NCI-H524 (cell line): ENCODE data around the gene PSG1.
"Not testable (repeated sequence)": the region's sequence is repeated elsewhere in the genome, so short reads cannot be mapped to it uniquely, and the experiment has no call there.

ENCODE experiments used
- DNase-seq, 2 experiments: peaks; one replicate each; lab custom pipeline; 2025; lab: John Stamatoyannopoulos, UW

Gene PSG1

GRCh38 chr19:42879613-42880012 lies at the start of gene PSG1:
PSG1 (minus strand) TSS chr19:42879713; CDS start chr19:42879581, 132 bp downstream.
- no peak for DNase-seq

GRCh38 chr19:42928896-42929295 lies 49.4 kb upstream of the PSG1 start:
- no peak for DNase-seq

- no peak for DNase-seq
Measured at GRCh38 chr19:42926781-42927180, 47.3 kb upstream of the PSG1 start.

- DNase-seq, result not testable (repeated sequence)
Measured at GRCh38 chr19:42923106-42923505, 43.6 kb upstream of the PSG1 start.

- DNase-seq, result not testable (repeated sequence)
Measured at GRCh38 chr19:42920971-42921370, 41.5 kb upstream of the PSG1 start.

- DNase-seq, result no peak
Measured at GRCh38 chr19:42919757-42920079, 40.2 kb upstream of the PSG1 start.

- DNase-seq, result not testable (repeated sequence)
Measured at GRCh38 chr19:42919070-42919756, 39.7 kb upstream of the PSG1 start.

GRCh38 chr19:42918377-42919069 lies 39.0 kb upstream of the PSG1 start:
- DNase-seq, result not testable (repeated sequence)

GRCh38 chr19:42917634-42918033 lies 38.1 kb upstream of the PSG1 start, which contains the start of gene PSG6:
PSG6 (minus strand) TSS chr19:42917894; CDS start chr19:42917792, 102 bp downstream.
- DNase-seq, result not testable (repeated sequence)

- DNase-seq, result not testable (repeated sequence)
Measured at GRCh38 chr19:42916931-42917330, 37.4 kb upstream of the PSG1 start.

- not testable (repeated sequence) for DNase-seq
Measured at GRCh38 chr19:42913516-42913915, 34.0 kb upstream of the PSG1 start.

GRCh38 chr19:42912941-42913340 lies 33.4 kb upstream of the PSG1 start:
- DNase-seq, result not testable (repeated sequence)

- DNase-seq, result not testable (repeated sequence)
Measured at GRCh38 chr19:42911731-42912130, 32.2 kb upstream of the PSG1 start.

- not testable (repeated sequence) for DNase-seq
Measured at GRCh38 chr19:42906162-42906561, 26.6 kb upstream of the PSG1 start.

GRCh38 chr19:42900561-42900960 lies 21.0 kb upstream of the PSG1 start:
- not testable (repeated sequence) for DNase-seq

- DNase-seq, result not testable (repeated sequence)
Measured at GRCh38 chr19:42899674-42900073, 20.2 kb upstream of the PSG1 start.

- not testable (repeated sequence) for DNase-seq
Measured at GRCh38 chr19:42899110-42899509, 19.6 kb upstream of the PSG1 start.

- DNase-seq, result not testable (repeated sequence)
Measured at GRCh38 chr19:42898656-42899055, 19.1 kb upstream of the PSG1 start.

- DNase-seq, result not testable (repeated sequence)
Measured at GRCh38 chr19:42897729-42898128, 18.2 kb upstream of the PSG1 start.

- DNase-seq, result not testable (repeated sequence)
Measured at GRCh38 chr19:42890446-42890845, 10.9 kb upstream of the PSG1 start.

- not testable (repeated sequence) for DNase-seq
Measured at GRCh38 chr19:42887876-42888445, 8.4 kb upstream of the PSG1 start.

- DNase-seq, result not testable (repeated sequence)
Measured at GRCh38 chr19:42882730-42883129, 3.2 kb upstream of the PSG1 start.

GRCh38 chr19:42882010-42882409 lies 2.5 kb upstream of the PSG1 start:
- not testable (repeated sequence) for DNase-seq
